Activated naive CD8-positive, alpha-beta T cell treated with anti-CD3 and anti-CD28 coated beads, Interleukin-2, amount 50 U/mL, for 16 hours (primary cell): Measurements from ENCODE around the gene MED8.
"Not testable (repeated sequence)": the region's sequence is repeated elsewhere in the genome, so short reads cannot be mapped to it uniquely, and the experiment has no call there.

Source experiments
- DNase-seq: peaks from one replicate; pipeline ENCODE4 v3.0.0-alpha.2; 2020; ENCODE audit warnings: low read depth, low spot score

MED8 gene

DNA sequence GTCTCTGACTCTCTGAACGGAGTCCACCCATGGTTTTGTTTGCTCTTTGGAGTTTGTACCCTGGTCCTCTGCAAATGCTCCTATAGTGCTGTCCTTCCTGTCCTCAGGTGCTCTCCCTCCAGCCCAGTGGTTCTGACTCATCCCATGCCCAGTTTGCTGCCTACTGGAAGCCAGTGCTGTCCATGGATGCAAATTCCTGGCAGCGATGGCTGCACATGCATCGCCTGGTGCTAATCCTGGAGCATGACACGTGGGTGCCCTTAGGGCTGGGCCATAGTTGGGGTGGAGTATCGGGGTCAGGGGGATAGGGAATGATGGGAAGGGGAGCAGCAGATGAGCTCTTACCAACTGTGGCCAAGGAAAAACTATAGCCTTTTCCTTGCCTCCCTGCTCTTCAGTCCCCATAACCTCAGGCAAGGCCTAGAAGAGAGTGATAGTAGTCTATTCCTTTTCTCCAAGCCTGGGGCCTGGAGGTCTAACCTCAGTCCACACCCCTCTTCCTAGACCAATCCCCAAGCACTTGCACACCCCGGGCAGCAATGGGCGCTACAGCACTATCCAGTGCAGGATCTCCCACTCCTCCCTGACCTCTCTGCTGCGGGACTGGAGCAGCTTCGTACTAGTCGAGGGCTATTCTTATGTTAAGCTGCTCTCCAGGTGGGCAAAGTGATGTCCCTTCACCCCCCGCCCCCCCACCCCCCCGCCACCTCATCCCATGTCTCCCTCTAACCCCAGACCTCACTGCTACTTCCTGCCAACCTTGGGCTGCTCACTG is 32.6 kb upstream of the MED8 start:
- no peak for DNase-seq

DNA sequence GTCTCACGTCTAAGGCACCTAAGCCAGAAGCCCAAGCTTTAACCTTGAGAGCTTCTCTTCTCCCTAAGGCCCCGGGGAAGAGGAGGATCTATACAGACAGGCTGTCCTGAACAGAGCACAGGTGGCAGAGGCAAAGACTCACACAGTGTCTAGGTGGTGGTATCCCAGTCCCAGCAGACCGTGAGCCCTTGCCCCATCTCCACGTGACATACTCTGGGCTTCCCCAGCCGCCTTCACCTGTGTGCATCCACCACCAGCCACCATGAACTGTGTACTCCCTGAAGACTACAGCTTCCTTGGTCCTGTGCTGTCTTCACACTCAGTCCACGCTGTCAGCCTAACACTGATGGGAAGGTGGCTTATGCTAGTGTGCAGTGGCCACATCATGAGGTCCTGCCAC is 31.8 kb upstream of the MED8 start:
- DNase-seq, result no peak

DNA sequence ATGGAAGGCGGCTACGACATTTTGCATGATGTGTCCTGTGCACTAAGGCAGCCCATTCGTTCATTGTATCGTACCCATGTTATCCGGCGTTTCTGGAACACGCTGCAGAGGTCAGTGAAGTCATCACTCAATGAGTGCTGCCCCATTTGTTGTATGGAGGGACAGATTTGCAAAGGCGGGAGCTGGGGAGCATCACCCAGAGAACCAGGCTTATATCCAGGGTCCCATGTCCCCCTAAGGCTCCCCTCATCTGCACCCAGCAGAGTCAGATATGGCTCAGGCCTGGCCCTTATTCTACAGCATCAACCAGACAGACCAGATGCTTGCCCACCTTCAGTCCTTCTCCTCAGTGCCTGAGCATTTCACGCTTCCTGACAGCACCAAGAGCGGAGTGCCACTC is 31.3 kb upstream of the MED8 start:
- no peak for DNase-seq

DNA sequence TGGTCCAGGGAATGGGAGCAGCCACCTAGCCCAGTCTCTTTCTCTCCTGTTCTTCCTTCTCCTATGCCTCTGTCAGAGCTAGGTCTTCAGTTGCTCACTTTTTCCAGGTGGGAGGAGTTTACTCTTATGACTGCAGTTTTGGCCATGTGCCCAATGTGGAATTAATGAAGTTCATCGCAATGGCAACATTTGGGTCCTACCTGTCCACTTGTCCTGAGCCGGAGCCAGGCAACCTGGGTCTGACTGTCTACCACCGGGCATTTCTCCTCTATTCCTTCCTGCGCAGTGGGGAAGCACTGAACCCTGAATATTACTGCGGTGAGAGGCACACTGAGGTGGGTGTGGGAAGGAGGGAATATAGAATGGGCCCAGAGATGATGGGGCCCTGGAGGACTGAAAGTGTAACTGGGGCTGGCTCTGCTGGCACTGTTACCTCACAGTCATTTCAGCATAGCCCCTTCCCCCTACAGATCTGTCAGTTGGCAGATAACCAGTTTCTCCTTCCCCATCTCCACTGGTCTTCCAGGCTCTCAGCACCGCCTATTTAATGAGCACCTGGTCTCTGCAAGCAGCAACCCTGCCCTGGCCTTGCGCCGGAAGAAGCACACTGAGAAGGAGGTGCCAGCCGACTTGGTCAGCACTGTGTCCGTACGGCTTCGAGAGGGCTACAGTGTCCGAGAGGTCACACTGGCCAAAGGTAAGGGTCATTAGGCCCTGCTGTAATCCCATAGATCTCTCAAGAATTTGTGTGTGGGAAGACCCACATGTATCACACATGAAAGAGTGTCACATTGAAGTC is 30.2 kb upstream of the MED8 start:
- DNase-seq, result no peak

- no peak for DNase-seq
These were observed 29.3 kb upstream of the MED8 start for GRCh38 chr1:43418858-43419257.

DNA sequence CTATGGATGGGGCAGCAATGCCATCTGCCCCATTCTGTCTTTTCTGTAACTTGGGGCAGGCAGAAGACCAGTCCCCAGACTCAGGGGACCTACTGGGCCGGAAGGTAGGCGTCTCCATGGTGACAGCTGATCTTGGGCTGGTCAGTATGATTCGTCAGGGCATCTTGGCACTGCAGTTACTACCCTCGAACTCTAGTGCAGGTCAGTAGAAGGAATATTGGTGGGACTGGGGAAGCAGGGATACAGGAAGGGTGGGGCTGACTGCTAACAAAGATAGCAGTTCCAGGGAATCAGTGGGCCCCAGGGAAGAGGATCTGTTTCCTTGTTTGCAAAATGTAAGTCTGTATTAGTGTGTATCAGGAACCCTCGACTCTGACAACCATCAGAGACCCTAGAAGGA is 26.3 kb upstream of the MED8 start:
- DNase-seq, result no peak

DNA sequence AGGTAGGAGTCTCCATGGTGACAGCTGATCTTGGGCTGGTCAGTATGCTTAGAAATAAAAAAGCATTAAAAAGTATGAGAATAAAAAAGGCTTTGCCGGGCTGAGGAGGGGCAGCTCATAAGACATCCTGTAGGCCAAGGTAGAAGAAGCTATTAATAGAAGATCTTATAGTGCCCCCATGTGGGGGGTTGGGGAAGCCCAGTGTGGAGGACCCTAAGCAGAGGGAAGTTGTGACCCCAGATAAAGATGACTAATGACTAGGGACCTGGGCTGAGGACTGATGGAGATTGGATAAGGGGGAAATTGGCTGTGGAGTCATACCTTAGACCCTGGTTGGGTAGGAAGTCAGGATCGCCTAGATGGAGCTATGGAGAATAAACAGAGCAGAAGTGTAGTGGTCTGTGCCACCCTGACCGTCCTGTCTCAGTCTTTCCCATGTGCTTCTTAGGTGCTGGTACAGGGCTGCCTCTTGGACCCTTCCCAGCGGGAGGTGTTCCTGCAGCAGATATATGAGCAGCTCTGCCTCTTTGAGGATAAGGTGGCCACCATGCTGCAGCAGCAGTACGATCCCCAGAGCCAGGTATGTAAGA is 25.1 kb upstream of the MED8 start:
- peak; percentile 28 for DNase-seq

DNA sequence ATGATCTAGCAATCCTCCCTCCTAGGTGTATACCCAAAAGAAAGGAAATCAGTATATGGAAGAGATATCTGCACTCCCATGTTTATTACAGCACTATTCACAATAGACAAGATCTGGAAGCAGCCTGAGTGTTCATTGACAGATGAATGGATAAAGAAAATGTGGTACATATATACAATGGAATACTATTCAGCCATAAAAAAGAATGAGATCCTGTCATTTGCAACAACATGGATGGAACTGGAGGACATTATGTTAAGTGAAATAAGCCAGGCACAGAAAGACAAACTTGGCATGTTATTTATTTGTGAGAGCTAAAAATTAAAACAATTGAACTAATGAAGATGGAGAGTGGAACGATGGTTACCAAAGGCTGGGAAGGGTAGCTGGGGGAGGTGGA is 23.8 kb upstream of the MED8 start:
- DNase-seq, result not testable (repeated sequence)

DNA sequence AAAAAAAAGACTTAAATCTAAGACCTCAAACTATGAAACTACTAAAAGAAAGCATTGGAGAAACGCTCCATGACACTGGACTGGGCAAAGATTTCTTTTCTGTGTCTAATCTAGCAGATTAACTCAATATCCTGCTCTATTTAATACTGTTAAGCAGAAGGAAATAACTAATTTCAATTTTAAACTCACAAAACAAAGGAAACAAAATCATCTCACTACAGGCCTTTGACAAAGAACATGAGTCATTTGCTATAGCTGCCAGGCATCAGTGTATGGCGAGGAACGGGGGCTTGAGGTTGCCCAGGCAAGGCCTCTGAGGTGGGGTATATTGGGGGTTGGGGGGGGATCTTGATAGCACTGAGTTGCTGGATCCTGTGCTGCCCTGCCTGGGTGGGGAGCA is 21.0 kb upstream of the MED8 start:
- DNase-seq, result no peak

GRCh38 chr1:43405876-43406234 is 16.3 kb upstream of the MED8 start:
- no peak for DNase-seq

DNA sequence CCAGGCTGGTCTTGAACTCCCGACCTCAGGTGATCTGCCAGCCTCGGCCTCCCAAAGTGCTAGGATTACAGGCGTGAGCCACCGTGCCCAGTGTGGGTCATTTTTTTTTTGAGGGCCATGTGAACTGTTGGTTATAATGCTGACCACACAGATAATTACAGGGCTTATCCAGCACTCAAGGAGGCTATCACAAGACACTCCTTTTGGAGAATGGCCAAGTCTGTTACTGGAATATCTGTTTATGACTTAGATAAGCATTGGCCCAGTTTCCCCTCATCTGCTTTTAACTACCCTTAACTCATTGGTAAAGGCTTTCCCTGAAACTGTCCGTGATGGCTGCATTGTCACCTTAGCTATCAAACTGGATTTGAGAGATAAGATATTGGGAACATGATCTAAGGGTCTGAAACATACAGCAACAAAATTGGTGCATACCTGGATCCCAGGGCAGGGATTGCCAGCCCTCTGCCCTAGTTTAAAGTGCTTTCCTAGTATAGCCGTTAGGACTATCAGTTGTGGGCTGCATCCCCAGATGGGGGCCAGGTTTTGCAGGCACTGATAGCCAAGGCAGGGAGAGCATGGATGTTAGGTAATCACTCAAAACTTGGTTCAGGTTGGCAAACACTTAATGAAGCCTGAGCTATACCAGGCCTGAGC is 15.7 kb upstream of the MED8 start:
- no peak for DNase-seq

GRCh38 chr1:43404353-43404752 is 14.8 kb upstream of the MED8 start:
- no peak for DNase-seq

DNA sequence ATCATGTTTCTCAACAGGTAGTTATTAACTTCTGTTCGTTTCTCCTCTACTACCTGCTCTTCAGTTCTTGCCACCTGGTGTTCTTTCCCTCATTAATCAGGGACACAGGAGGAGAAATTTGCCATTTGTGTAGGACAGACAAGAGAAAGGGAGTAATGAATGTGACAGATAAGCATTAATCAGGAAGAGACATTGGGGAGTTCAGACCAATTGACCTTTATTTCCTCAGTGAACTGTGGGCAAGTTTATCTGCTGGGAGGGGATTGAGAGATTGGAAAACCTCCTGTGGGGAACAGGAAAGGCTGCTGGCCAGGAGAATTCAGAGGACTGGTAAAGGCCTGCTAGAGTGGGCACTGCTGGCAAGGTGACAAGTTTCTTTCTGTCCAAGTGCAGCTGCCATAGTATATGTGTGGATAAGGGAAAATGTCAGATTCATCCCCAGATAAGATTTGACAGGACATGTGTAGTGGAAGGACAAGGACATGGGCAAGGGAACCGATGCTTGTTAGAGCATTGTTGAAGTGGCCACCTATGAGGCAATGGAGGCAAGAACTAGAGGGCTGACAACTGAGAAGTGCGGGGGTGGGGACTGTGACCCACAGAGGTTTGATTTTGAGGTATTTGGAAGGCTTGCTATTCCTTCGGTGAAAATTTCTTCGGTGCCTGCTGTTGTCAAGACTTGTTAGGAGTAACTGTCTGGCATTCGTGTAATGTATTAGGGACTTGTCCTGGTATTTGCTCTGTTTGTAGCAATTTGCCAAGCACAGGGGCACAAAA is 12.7 kb upstream of the MED8 start:
- no peak for DNase-seq

- not testable (repeated sequence) for DNase-seq
These were observed 10.8 kb upstream of the MED8 start for GRCh38 chr1:43400441-43400840.

GRCh38 chr1:43398227-43398626 is 8.6 kb upstream of the MED8 start:
- DNase-seq, result no peak

DNA sequence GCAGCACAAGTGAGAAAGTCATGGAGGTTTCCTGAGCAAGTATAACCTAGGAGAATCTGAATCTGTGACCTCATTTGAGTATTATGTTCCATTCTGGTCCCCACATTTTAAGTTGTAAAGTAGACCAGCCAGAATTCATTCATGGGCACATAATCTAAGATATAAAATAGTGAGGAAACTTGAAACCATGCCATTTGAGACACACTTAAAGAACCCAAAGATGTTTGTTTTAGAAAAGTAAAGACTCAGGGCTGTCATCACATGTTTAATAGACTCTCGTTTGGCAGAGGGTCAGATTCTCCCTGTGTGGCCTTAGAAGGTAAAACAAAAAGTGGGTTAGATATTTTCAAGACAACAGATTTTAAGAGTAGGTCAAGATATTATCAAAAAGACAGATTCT is 6.5 kb upstream of the MED8 start:
- no peak for DNase-seq

- DNase-seq, result no peak
These were observed 5.9 kb upstream of the MED8 start for GRCh38 chr1:43395523-43395922.

DNA sequence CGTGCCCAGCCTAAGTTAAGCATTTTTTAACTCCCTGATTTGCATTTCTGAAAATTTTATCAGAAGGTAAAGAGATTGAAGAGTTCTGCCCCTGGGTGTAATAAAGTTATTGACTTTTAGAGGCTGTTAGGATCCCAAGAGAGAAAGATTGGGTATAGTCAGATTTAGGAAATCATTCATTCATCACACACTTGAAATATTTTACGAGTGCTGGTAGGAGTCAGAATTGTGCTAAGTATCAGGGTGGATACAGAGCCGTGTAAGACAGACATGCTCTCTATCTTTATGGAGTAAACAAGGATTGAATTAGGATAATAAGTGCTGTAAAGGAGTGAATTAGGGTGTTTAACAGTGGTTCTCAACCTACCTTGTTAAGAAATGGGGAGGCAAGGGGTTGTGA is 3.1 kb upstream of the MED8 start:
- no peak for DNase-seq

DNA sequence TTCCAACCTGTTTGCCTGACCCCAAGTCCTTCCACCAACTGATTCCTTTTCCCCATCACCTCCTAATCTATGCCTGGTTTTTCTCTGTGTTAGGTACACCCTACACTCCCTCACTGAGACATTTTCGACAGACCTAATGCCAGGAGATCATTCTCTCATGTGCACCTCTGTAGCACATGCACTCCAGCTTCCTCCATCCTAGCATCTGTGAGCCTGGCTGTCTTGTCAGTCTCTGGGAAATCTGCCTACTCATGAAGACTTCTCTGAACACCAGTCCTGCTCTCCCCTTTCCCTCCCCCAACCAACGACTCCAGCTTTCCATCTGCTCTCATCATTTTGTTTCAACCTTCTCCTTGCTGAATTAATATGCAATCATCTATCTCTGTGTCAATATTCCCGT is 987 bp downstream of the MED8 start:
- DNase-seq, result no peak

DNA sequence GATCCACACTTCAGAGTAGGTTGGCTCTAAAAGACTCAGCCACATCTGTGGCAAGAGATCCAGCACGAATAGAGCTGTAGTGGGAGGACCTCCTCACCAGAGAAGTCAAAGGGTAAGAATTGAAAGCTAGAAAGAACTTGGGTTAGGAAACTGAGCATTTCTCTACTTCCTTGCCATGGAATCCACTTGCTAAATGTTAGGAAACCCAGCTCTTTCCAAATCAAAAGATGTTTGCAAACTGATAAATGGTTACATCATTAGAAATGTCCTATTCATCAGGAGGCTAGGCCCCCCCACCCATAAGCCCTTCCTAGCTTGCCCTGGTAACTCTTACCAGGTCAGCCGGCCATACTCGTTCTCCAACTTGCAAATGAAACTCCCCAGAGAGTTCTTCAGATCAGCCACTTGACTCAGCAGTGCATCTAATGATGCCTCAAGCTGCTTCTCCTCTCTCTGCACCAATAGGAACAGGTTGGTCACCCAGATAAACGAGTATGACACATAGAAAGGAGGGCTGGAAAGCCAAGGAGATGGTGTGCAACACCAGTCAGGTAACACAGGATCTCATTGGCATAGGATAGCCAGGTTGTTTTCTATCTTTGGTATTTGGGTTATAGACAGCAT is 1.5 kb downstream of the MED8 start:
- DNase-seq, result no peak

DNA sequence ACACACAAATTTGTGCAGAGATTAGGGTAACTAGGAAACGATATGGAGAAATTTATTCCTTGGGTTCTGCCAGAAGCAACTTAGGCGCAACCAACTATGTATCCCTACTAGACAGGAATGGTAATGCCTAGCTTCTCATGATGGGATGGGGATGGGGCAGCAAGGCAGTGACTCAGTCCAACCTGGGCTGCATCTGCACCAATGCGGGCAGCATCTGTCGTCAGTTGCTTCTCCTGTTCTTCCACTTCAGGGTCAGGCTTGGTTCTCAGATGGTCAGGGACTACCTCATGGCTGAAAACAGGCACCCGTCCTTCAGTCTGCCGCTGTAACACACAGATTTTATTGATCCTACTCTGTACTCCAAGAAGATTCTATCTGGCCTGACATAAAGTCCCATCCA is 2.9 kb downstream of the MED8 start:
- DNase-seq, result no peak
